Fibroblast of skin of left quadriceps (primary cell): Measurements from ENCODE around the gene NAA80.
"Not testable (repeated sequence)": the region's sequence is repeated elsewhere in the genome, so short reads cannot be mapped to it uniquely, and the experiment has no call there.

Experiments used
- DNase-seq, 2 experiments: peaks; one replicate each; pipeline ENCODE4 v3.0.0-alpha.2; 2013; ENCODE audit warnings: low read depth in 2 of 2

Gene NAA80

GRCh38 chr3:50270422-50271224, 28.6 kb downstream of the NAA80 start:
- no peak for DNase-seq

GRCh38 chr3:50269977-50270413, 29.2 kb downstream of the NAA80 start:
- no peak for DNase-seq

GRCh38 chr3:50269460-50269859, 29.7 kb downstream of the NAA80 start:
- no peak for DNase-seq

- no peak for DNase-seq
These were observed 30.3 kb downstream of the NAA80 start, which contains the start of gene SEMA3B for GRCh38 chr3:50268703-50269451. Gene SEMA3B (plus strand): TSS chr3:50269147. CDS start chr3:50269241, 94 bp downstream.

GRCh38 chr3:50268276-50268675, 30.9 kb downstream of the NAA80 start:
- no peak for DNase-seq

GRCh38 chr3:50267280-50267913, 31.8 kb downstream of the NAA80 start:
- no peak for DNase-seq

- no peak for DNase-seq
These were observed 32.4 kb downstream of the NAA80 start for GRCh38 chr3:50266836-50267235.

GRCh38 chr3:50266017-50266416, 33.2 kb downstream of the NAA80 start:
- no peak for DNase-seq

GRCh38 chr3:50265571-50265970, 33.6 kb downstream of the NAA80 start:
- DNase-seq, result no peak

- no peak for DNase-seq
These were observed 34.2 kb downstream of the NAA80 start for GRCh38 chr3:50264964-50265485.

GRCh38 chr3:50264383-50264963, 34.7 kb downstream of the NAA80 start:
- DNase-seq, result peak; percentile 96

GRCh38 chr3:50263478-50264382, 35.5 kb downstream of the NAA80 start:
- DNase-seq, result no peak

- no peak for DNase-seq
These were observed 36.4 kb downstream of the NAA80 start for GRCh38 chr3:50262778-50263177.

- not testable (repeated sequence) for DNase-seq
These were observed 37.0 kb downstream of the NAA80 start for GRCh38 chr3:50262200-50262599.

- no peak for DNase-seq
These were observed 37.7 kb downstream of the NAA80 start for GRCh38 chr3:50261505-50261904.

- no peak for DNase-seq
These were observed 38.2 kb downstream of the NAA80 start for GRCh38 chr3:50260942-50261441.

- DNase-seq, result peak; percentile 57 to 62
These were observed 38.9 kb downstream of the NAA80 start for GRCh38 chr3:50260027-50260941.

GRCh38 chr3:50259432-50260026, 39.7 kb downstream of the NAA80 start:
- DNase-seq, result no peak

- no peak for DNase-seq
These were observed 40.2 kb downstream of the NAA80 start for GRCh38 chr3:50258979-50259378.
